Activated T-helper 9 cell treated with anti-CD3 and anti-CD28 coated beads, Interleukin-2, amount 50 U/mL, for 16 hours (primary cell): ENCODE data around the gene SBK2.
"Not testable (repeated sequence)": the region's sequence is repeated elsewhere in the genome, so short reads cannot be mapped to it uniquely, and the experiment has no call there.

ENCODE experiments used
- DNase-seq: peaks from one replicate; pipeline ENCODE4 v3.0.0-alpha.2; 2020; ENCODE audit warnings: low read depth

Gene SBK2

GRCh38 chr19:55500368-55500952, 36.5 kb downstream of the SBK2 start:
- DNase-seq = no peak

GRCh38 chr19:55498246-55498840, 38.6 kb downstream of the SBK2 start:
- DNase-seq = no peak

GRCh38 chr19:55497763-55498162, 39.2 kb downstream of the SBK2 start:
- no peak for DNase-seq

GRCh38 chr19:55496820-55497219, 40.1 kb downstream of the SBK2 start:
- not testable (repeated sequence) for DNase-seq

GRCh38 chr19:55495646-55496349, 41.1 kb downstream of the SBK2 start:
- no peak for DNase-seq

GRCh38 chr19:55494172-55494761, 42.7 kb downstream of the SBK2 start:
- no peak for DNase-seq

- no peak for DNase-seq
Observed at GRCh38 chr19:55493645-55494171, 43.2 kb downstream of the SBK2 start.

- DNase-seq = no peak
Observed at GRCh38 chr19:55493052-55493644, 43.8 kb downstream of the SBK2 start.

GRCh38 chr19:55492362-55492944, 44.5 kb downstream of the SBK2 start:
- DNase-seq = no peak

- DNase-seq = no peak
Observed at GRCh38 chr19:55491546-55492360, 45.2 kb downstream of the SBK2 start.

GRCh38 chr19:55490478-55491432, 46.2 kb downstream of the SBK2 start:
- no peak for DNase-seq

GRCh38 chr19:55489711-55490477, 47.0 kb downstream of the SBK2 start:
- no peak for DNase-seq

GRCh38 chr19:55488986-55489710, 47.8 kb downstream of the SBK2 start:
- no peak for DNase-seq

- no peak for DNase-seq
Observed at GRCh38 chr19:55487924-55488687, 48.8 kb downstream of the SBK2 start, which contains the start of gene SSC5D. Gene SSC5D (plus strand): TSS chr19:55488436. CDS start chr19:55488590, 154 bp downstream.

- peak; percentile 27 for DNase-seq
Observed at GRCh38 chr19:55486971-55487923, 49.7 kb downstream of the SBK2 start.
